B cell (primary cell): Measurements from ENCODE around the gene NR5A2.

Source experiments
- CTCF ChIP-seq: fragments of 200-600 bp; IDR thresholded peaks from one replicate; pipeline ENCODE4 v1.8.0; 2022; ENCODE audit warnings: antibody characterized with exemption, mild to moderate bottlenecking
- EZH2 ChIP-seq: IDR thresholded peaks from 2 replicates; pipeline ENCODE4 v1.6.1; 2012; ENCODE audit warnings: borderline replicate concordance, low read depth, mild to moderate bottlenecking, moderate library complexity, low read length; ENCODE audit not compliant: insufficient read depth, poor library complexity, severe bottlenecking

DNA sequence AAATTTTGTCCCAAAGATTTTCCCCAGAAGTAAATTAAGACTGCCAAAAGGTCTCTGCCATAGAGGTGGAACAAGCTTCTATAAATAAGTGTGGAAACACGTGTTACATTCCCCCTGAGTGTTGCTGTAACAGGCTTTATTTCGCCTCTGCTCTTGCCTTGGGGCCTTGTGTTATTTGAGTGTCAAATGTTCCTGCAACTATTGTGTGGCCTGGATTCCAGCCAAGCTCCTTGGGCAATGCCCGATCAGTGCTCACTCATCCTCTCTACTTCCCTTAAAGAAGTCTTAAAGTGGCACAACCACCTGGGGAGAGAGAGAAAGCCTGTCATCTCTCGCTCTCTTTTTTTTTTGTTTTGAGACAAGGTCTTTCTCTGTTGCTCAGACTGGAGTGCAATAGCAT lies 156.7 kb downstream of the NR5A2 start:
- TF ChIP-seq EZH2 (no peak), CTCF (no peak)
